ENCODE measurements around the gene PLA2G2F. TPM values are rescaled to one million over a fixed set of nuclear protein-coding genes. Genes with fewer than 3 reads are reported as not detected.

The PLA2G2F gene
- total RNA-seq, 6 donors from 2014 or later: not detected

DNA sequence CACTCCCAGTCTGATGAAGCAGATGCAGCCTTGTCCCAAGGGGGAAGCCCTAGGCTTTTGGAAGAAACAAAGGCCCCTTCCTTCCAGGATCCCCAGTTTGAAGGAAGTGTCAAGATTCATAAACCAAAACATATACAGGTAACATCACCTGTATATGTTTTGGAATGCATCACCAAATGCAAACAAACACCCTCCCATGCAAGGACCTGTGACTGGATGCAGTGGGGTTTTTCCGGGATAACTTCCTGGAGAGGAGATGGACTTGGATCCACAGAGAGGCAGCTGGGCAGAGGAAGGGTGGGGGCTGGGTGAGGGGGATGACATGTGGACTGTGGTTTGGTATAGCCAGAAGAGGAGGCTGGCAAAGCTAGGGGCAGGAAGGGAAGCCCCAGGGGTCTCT lies 1.5 kb upstream of the PLA2G2F start:
- no peaks in the 10 kb centered on the region for H3K36me3 ChIP-seq
- TF ChIP-seq EP300 (IDR thresholded peaks at IDR 0.05): no peak
- H3K27ac ChIP-seq: no peak overlapping the region
- DNase-seq (no peak), ATAC-seq (ENCODE audit: low FRiP score in 2 of 2) (no peak)
- WGBS, 2 donors: 60 to 100% methylated on average over 1 of the region's 1 CpG
- no peaks in the 10 kb centered on the region for H3K27me3 ChIP-seq
- H3K4me1 ChIP-seq: no peaks in the 10 kb centered on the region
- no peaks in the 10 kb centered on the region for H3K9me3 ChIP-seq
- no peak overlapping the region for H3K4me3 ChIP-seq

DNA sequence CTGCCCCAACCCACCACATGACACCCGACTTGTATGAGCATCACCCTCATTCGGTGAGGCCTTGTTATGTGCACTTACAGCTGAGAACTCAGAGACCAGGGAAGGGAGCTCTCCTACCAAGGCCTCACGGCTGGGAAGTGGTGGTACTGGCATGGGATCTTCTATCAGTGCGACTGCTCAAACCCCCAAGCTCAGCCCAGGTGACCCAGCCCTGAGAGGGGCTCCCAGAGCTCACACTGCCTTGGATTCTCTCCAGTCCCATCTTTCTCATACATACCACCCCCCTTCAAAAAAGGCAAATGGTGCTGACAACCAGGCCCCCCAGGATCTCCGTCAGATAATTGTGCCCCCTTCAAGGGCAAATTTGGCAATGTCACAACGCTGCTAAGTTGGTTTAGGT lies 777 bp upstream of the PLA2G2F start:
- Histone ChIP-seq H3K27me3 (no peaks in the 10 kb centered on the region), H3K36me3 (no peaks in the 10 kb centered on the region), H3K4me3 (no peak overlapping the region), H3K4me1 (no peaks in the 10 kb centered on the region), H3K9me3 (no peaks in the 10 kb centered on the region), H3K27ac (no peak overlapping the region)
- ATAC-seq (ENCODE audit: low FRiP score in 2 of 2) (no peak), DNase-seq (no peak)
- TF ChIP-seq CTCF (IDR thresholded peaks at IDR 0.05) (no peak), POLR2AphosphoS5 (IDR thresholded peaks at IDR 0.05) (no peak), EP300 (IDR thresholded peaks at IDR 0.05) (no peak), POLR2A (IDR thresholded peaks at IDR 0.05) (no peak)
- WGBS, 2 donors: 89 to 99% methylated on average over 5 to 6 of the region's 6 CpGs

GRCh38 chr1:20139776-20140612 lies 871 bp downstream of the PLA2G2F start:
- no peak for DNase-seq
- WGBS, 2 donors: 74 to 82% methylated on average over 5 to 13 of the region's 13 CpGs
- Histone ChIP-seq H3K36me3 (no peaks in the 10 kb centered on the region), H3K27ac (no peak overlapping the region), H3K9me3 (no peaks in the 10 kb centered on the region), H3K4me3 (no peak overlapping the region), H3K4me1 (no peaks in the 10 kb centered on the region), H3K27me3 (no peaks in the 10 kb centered on the region)
- TF ChIP-seq POLR2A (IDR thresholded peaks at IDR 0.05) (no peak), CTCF (IDR thresholded peaks at IDR 0.05) (no peak), POLR2AphosphoS5 (IDR thresholded peaks at IDR 0.05) (no peak), EP300 (IDR thresholded peaks at IDR 0.05) (no peak)
- no peak for ATAC-seq (ENCODE audit: low FRiP score in 2 of 2)

- TF ChIP-seq POLR2A (IDR thresholded peaks at IDR 0.05): no peak
- TF ChIP-seq EP300 (IDR thresholded peaks at IDR 0.05): no peak
- TF ChIP-seq CTCF (IDR thresholded peaks at IDR 0.05): no peak
- no peak for TF ChIP-seq POLR2AphosphoS5 (IDR thresholded peaks at IDR 0.05)
- H3K4me1 ChIP-seq: no peaks in the 10 kb centered on the region
- 90 to 93% methylated on average over 9 of the region's 9 CpGs for WGBS, 2 donors
- no peak for ATAC-seq (ENCODE audit: low FRiP score in 2 of 2)
- no peak overlapping the region for H3K27ac ChIP-seq
- DNase-seq: no peak
- no peaks in the 10 kb centered on the region for H3K9me3 ChIP-seq
- H3K4me3 ChIP-seq: no peak overlapping the region
- H3K27me3 ChIP-seq: no peaks in the 10 kb centered on the region
- H3K36me3 ChIP-seq: no peaks in the 10 kb centered on the region
Observed at GRCh38 chr1:20141001-20141400, 1.9 kb downstream of the PLA2G2F start.

GRCh38 chr1:20141466-20141865 lies 2.3 kb downstream of the PLA2G2F start:
- 81 to 91% methylated on average over 5 to 7 of the region's 7 CpGs for WGBS, 2 donors
- H3K27ac ChIP-seq: no peak overlapping the region
- ATAC-seq (ENCODE audit: low FRiP score in 2 of 2) (no peak), DNase-seq (no peak)
- H3K9me3 ChIP-seq: no peaks in the 10 kb centered on the region
- no peak overlapping the region for H3K4me3 ChIP-seq
- H3K36me3 ChIP-seq: no peaks in the 10 kb centered on the region
- TF ChIP-seq CTCF (IDR thresholded peaks at IDR 0.05) (no peak), POLR2A (IDR thresholded peaks at IDR 0.05) (no peak), EP300 (IDR thresholded peaks at IDR 0.05) (no peak), POLR2AphosphoS5 (IDR thresholded peaks at IDR 0.05) (no peak)
- no peaks in the 10 kb centered on the region for H3K27me3 ChIP-seq
- H3K4me1 ChIP-seq: no peaks in the 10 kb centered on the region

Data from upper lobe of left lung (tissue), 6 donors.